SK-N-MC (cell line): ENCODE results near the gene ZFR.

Experiments
- DNase-seq: peaks from one replicate; pipeline ENCODE4 v3.0.0-alpha.2; 2011; ENCODE audit warnings: low read depth, low spot score
- H3K27ac ChIP-seq: fragments of 200-600 bp; sonication (generic); 2 replicates; pipeline ENCODE4 v1.5.1; 2016; ENCODE audit warnings: mixed run types
- H3K36me3 ChIP-seq: fragments of 200-600 bp; sonication (generic); 2 replicates; pipeline ENCODE4 v1.6.1; 2017; ENCODE audit warnings: antibody characterized with exemption, low read length, mixed read lengths; ENCODE audit not compliant: insufficient read depth
- H3K4me3 ChIP-seq: fragments of 200-600 bp; sonication (generic); 2 replicates; pipeline ENCODE4 v1.5.1; 2016
- H3K9ac ChIP-seq: fragments of 200-600 bp; sonication (generic); 2 replicates; pipeline ENCODE4 v1.8.0; 2017; ENCODE audit warnings: mixed run types, mixed read lengths; ENCODE audit not compliant: insufficient read length
- H3K9me3 ChIP-seq: fragments of 200-600 bp; sonication (generic); 2 replicates; pipeline ENCODE4 v1.6.1; 2017; ENCODE audit warnings: low read depth, mild to moderate bottlenecking, antibody characterized with exemption, low read length, moderate library complexity, mixed read lengths
- EZH2 ChIP-seq: fragments of 200-600 bp; sonication (generic); IDR thresholded peaks from one replicate; pipeline ENCODE4 v1.6.1; 2017; ENCODE audit warnings: antibody characterized with exemption
- FOXP2 ChIP-seq: optimal IDR thresholded peaks from 2 replicates; pipeline ENCODE3; 2011; ENCODE audit warnings: mild to moderate bottlenecking, moderate library complexity; ENCODE audit not compliant: insufficient read depth; ENCODE audit errors: extremely low read length, control extremely low read depth
- POLR2AphosphoS5 ChIP-seq: IDR thresholded peaks from 2 replicates; pipeline ENCODE4 v1.6.1; 2012; ENCODE audit warnings: mild to moderate bottlenecking, low read depth, low read length, borderline replicate concordance

The ZFR gene

GRCh38 chr5:32312595-32313332 is 131.8 kb downstream of the ZFR start, which contains the start of gene MTMR12:
Gene MTMR12, minus strand, starts transcription at chr5:32312939. Its CDS starts 101 bp downstream, at chr5:32312838.
- TF ChIP-seq FOXP2, result no peak
- no peak for TF ChIP-seq POLR2AphosphoS5
- no peak for TF ChIP-seq EZH2
- Histone ChIP-seq H3K9me3 (no peaks in the 10 kb centered on the region), H3K27ac (peak within 1 kb of the TSS; percentile 54), H3K9ac (peak within 1 kb of the TSS; percentile 86), H3K36me3 (0 out of 2 replicates have a peak, but pooled peaks cover 3% of the 10 kb centered on the region), H3K4me3 (peak within 1 kb of the TSS; percentile 88)
- DNase-seq, result peak; percentile 97

GRCh38 chr5:32312197-32312594 is 132.3 kb downstream of the ZFR start:
- H3K36me3 ChIP-seq, result 0 out of 2 replicates have a peak, but pooled peaks cover 3% of the 10 kb centered on the region
- H3K4me3 ChIP-seq, result peak overlapping the region; percentile 88
- H3K9ac ChIP-seq, result peak overlapping the region; percentile 86
- TF ChIP-seq POLR2AphosphoS5 (no peak), EZH2 (no peak), FOXP2 (no peak)
- no peak overlapping the region for H3K27ac ChIP-seq
- no peak for DNase-seq
- no peaks in the 10 kb centered on the region for H3K9me3 ChIP-seq

DNA sequence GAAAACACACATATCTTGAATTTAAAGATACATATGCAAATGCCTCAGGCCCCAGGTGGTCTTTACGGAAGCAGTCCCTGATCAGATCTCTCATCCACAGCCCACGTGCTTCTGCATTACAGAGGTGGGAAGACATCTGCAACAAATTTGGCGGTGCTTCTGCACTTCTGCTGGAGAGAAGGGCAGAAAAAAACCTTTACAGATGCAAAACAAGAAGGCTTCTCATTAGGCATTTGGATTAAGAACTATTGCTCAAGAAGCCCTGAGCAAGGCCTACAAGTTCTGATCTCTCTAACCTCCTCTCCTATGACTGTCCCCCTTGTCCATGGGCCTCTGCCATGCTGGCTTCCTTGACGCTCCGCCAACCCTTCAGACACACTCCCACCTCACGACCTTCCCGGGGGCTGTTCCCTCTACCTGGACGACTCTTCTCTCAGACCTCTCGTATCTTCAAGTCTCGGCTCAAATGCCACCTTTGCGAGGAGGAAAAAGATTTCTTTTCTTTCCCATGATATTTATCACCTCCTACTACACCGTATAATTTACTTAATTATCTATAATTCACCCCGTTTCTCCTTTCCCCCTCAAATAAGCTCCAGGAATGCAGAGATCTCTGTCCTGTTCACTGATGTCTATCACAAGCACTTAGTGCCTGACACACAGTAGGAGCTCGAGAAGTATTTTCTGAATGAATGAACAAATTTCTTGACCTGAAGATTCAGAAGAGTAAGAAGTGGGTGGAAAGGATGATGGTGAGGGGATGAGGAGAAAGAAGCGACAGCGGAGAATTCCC is 132.9 kb downstream of the ZFR start:
- DNase-seq, result peak; percentile 35
- Histone ChIP-seq H3K4me3 (peak overlapping the region; percentile 88), H3K9ac (peak overlapping the region; percentile 86), H3K27ac (peak overlapping the region; percentile 26), H3K9me3 (no peaks in the 10 kb centered on the region), H3K36me3 (0 out of 2 replicates have a peak, but pooled peaks cover 3% of the 10 kb centered on the region)
- TF ChIP-seq FOXP2 (no peak), EZH2 (no peak), POLR2AphosphoS5 (no peak)

DNA sequence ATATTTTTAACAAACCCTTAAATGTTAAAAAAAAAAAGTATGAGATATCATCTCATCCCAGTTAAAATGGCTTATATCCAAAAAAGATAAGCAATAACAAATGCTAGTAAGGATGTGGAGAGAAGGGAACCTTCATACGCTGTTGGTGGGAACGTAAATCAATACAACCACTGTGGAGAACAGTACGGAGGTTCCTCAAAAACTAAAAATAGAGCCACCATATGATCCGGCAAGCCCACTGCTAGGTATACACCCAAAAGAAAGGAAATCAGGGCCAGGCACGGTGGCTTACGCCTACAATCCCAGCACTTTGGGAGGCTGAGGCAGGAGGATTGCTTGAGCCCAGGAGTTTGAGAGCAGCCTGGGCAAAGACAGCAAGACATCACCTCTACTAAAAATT is 134.8 kb downstream of the ZFR start:
- no peaks in the 10 kb centered on the region for H3K9me3 ChIP-seq
- 0 out of 2 replicates have a peak, but pooled peaks cover 3% of the 10 kb centered on the region for H3K36me3 ChIP-seq
- TF ChIP-seq POLR2AphosphoS5, result no peak
- TF ChIP-seq FOXP2, result no peak
- no peak for TF ChIP-seq EZH2
- DNase-seq, result no peak
- H3K4me3 ChIP-seq, result no peak overlapping the region
- no peak overlapping the region for H3K9ac ChIP-seq
- H3K27ac ChIP-seq, result no peak overlapping the region

GRCh38 chr5:32308946-32309345 is 135.6 kb downstream of the ZFR start:
- TF ChIP-seq POLR2AphosphoS5, result no peak
- no peak for TF ChIP-seq EZH2
- no peak for TF ChIP-seq FOXP2
- Histone ChIP-seq H3K27ac (no peak overlapping the region), H3K4me3 (no peak overlapping the region)

DNA sequence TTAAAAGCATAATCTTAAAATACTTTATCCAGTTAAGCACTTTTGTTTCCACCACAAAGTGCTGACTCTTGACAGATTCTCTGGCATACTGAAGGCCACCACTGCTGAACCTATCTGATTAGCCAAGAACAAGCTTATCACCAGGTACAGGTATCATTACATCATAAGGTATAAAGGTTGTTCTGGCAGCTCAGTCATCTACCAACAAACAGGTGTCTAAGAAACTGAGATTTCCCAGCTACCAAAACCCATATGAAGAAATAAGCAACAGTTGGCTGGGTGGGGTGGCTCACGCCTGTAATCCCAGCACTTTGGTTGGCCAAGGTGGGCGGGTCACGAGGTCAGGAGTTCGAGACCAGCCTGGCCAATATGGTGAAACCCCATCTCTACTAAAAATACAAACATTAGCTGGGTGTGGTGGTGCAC is 136.8 kb downstream of the ZFR start:
- H3K27ac ChIP-seq, result no peak overlapping the region
- DNase-seq, result no peak
- 0 out of 2 replicates have a peak, but pooled peaks cover 3% of the 10 kb centered on the region for H3K36me3 ChIP-seq
- H3K4me3 ChIP-seq, result no peak overlapping the region
- no peak for TF ChIP-seq FOXP2
- TF ChIP-seq POLR2AphosphoS5, result no peak
- no peak for TF ChIP-seq EZH2
- no peaks in the 10 kb centered on the region for H3K9me3 ChIP-seq
- H3K9ac ChIP-seq, result no peak overlapping the region

More at GRCh38 chr5:32308946-32309345, 135.6 kb downstream of the ZFR start:
- no peak for DNase-seq
- Histone ChIP-seq H3K9me3 (no peaks in the 10 kb centered on the region), H3K36me3 (0 out of 2 replicates have a peak, but pooled peaks cover 3% of the 10 kb centered on the region), H3K9ac (no peak overlapping the region)

- no peak overlapping the region for H3K4me3 ChIP-seq
- no peak overlapping the region for H3K9ac ChIP-seq
- no peaks in the 10 kb centered on the region for H3K9me3 ChIP-seq
- no peak overlapping the region for H3K27ac ChIP-seq
- TF ChIP-seq POLR2AphosphoS5 (no peak), FOXP2 (no peak), EZH2 (no peak)
- no peaks in the 10 kb centered on the region for H3K36me3 ChIP-seq
- DNase-seq, result no peak
These were observed 139.9 kb downstream of the ZFR start for GRCh38 chr5:32304622-32305021.
